Hematopoietic multipotent progenitor cell (in vitro differentiated cells): ENCODE data around the gene HCFC1R1. TPM values are rescaled to one million over a fixed set of nuclear protein-coding genes. Genes with fewer than 3 reads are reported as not detected.

Experiments used
- DNase-seq, 3 donors: peaks; one replicate each; pipeline ENCODE4 v3.0.0-alpha.2; 2011 to 2015; ENCODE audit warnings: low read depth in 2 of 3, low spot score in 2 of 3
- total RNA-seq: library from RNA; depleted of rRNA; stranded (reverse); fragments of >200 nt; gene quantifications from one replicate; pipeline ENCODE4 v1.2.3, GENCODE V29; 2012

HCFC1R1 gene
- total RNA-seq, 1 donor, result 17.8 TPM

DNA sequence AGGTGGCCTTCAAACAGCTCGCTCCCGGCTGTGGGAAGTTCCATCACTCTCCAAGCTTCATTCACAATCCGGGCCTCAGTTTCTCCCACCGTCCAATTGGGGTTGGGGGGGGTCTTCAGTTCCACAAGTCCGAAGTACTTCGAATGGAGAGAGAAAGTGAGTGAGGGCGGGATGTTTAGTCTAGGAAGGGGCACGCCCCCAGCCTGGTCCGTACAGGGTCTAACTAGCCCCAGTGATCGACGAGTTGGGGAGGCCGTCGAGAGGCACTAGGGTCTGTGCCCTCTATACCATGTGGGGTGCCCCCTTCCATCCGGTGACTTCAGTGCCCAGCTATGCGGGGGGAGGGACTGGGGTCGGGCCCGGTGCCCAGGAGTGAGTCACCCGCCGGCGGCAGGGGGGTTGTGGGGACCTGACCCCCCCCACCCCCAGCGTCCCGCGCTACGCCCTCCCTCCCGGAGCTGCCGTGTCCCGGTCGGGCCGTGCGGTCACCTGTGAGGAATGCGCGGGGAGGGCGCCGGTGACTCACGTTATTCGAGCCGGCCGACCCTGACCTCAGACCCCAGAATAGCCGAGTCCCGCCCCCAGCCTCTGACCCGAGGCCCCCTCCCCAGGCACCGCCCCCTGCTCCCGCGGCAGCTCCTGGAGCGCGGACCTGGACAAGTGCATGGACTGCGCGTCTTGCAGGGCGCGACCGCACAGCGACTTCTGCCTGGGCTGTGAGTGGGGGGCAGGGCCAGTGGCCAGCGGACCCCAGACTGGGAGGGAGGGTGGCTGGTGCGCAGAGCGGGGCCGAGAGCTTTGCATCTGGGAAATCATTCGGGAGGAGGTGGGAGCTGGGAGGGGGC, 2.9 kb downstream of the HCFC1R1 start:
- DNase-seq, result peak; percentile 30 to 82 (median 56)

DNA sequence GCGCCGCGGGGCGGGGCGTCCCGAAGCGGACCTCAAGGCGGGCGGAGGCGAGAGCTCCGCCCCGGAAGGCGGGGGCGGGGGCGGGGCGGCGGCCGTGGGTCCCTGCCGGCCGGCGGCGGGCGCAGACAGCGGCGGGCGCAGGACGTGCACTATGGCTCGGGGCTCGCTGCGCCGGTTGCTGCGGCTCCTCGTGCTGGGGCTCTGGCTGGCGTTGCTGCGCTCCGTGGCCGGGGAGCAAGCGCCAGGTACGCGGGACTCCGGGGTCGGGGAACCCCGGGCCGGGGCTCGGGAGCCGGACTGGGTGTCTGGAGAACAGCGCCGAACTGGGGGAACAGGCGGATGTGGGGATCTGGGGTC, 3.5 kb downstream of the HCFC1R1 start, which contains the start of gene TNFRSF12A:
TSS of gene TNFRSF12A (plus strand) at position 122 of the 357 bp plus-strand sequence. CDS start at position 152, 30 bp downstream.
- DNase-seq, result peak; percentile 52 to 74 (median 74)

DNA sequence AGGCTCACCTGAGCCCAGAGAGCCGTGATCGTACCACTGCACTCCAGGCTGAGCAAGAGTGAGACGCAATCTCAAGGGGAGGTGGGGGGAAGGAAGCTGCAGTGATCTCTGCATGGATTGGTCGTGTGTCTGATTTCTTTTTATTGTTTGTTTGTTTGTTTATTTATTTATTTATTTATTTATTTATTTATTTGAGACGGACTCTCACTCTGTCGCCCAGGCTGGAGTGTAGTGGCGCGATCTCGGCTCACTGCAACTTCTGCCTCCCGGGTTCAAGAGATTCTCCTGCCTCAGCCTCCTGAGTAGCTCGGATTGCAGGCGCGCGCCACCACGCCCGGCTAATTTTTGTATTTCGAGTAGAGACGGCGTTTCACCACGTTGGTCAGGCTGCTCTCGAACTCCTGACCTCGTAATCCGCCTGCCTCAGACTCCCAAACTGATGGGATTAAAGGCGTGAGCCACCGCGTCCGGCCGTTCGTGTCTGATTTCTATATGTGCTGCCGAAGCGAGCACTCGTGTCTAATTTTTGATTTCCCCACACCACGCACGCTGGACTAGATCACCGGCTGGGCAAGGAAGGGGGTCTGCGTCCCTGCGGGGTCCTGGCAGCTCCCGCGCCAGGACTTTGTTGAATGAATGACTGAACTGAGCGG, 4.0 kb downstream of the HCFC1R1 start:
- no peak for DNase-seq

DNA sequence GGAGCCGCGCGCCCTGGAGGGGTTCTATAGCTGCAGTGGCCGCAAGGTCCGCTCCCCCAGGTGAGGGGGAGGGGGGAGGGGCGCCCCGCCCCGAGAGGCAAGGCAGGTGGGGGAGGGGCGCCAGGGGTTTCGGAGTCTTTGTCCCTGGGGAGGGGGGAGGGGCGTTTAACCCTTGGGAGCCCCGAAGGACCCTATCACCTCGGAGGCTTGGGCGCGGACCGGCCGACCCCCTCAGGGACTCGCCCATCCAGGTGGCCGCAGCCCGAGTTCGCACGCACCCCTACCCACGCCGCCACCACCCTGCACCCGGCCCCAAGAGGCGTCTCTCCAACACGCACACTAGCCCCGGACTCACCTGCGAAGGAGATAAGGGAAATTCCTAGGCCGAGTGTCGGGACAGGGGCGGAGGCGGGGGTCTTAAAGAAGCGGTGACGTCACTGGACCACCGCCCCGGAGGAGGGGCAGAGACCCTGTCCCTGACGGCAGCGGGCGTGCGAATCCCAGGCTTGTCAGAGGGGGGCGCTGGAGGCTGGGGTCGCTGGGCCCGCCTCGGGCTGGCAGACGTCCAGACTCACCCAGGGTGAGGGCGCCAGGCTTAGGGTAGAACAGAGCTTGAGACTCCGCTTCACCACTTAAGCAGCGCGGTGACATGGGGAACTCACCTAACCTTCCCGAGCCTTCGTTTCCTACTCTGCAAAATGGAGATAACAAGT, 5.8 kb downstream of the HCFC1R1 start, which contains the start of gene CLDN6:
TSS of gene CLDN6 (minus strand) at position 390 of the 713 bp plus-strand sequence. CDS start 2,162 bp downstream, outside the sequence.
- DNase-seq, result peak in 2 of 3 donors; percentile 71 to 72

DNA sequence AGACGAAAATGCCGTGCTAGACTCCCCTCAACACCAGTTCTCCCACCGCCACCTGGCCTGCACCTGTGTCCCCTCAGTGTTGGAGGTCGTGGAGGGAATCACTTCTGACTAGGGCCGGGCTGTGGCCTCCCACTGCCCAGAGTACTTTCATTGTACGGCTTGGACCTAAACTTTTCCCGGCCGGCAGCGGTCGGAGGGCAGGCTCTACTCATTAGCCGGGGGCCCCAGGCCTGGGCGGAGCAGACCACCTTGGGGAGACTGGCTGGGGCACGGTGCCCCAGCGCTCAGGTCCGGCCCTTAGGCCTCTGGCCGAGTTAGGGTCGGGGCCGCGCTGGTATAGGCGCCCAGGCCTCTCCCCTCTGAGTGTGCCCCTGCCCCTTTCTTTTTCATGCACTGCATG, 6.4 kb downstream of the HCFC1R1 start:
- DNase-seq, result no peak

DNA sequence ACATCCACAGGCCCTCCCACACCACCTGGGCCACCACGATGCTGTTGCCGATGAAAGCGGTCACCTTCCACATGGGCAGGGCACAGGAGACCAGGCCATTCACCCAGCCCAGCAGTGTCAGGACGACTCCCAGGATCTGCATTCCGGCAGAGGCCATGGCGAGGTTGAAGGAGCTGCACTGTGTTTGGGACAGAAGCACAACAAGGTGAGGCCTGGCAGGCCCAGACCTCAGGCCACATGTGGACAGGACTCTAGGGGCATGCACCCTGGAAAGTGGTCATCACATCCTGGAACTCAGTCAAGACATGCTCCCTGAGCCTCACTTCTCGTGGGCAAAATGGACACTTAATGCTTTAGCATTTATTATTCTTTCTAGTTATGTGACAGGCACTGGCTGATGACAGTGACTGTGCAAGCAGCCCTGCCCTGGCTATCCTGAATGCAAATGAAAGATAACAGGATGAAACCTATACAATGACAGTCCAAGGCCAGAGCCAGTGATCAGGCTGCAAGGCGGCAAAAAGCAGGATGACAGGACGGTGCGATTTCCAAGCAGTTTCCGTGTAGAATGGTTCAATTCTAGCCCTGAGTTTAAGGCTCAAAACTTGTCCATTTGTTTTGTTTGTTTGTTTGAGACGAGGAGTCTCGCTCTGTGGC, 7.7 kb downstream of the HCFC1R1 start:
- DNase-seq, result no peak

DNA sequence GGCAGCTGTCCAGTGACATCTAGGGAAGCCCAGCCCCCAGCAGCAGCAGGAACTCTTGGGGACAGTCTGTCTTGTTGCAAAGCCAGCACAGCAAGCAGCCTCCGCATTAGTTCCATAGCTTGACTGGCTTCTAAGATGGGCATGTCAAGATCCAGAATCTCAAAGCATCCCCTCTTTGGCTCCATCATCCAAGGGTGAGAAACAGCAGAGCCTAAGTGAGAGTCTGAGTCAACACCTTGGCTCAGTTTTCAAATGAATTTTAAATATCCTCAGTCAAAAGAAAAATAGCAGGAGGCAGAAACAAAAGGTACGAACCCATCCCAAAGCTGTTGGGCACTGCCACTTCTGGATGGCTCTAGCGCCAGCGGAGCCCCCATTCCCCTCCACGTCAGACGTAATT, 8.8 kb downstream of the HCFC1R1 start:
- DNase-seq, result no peak

DNA sequence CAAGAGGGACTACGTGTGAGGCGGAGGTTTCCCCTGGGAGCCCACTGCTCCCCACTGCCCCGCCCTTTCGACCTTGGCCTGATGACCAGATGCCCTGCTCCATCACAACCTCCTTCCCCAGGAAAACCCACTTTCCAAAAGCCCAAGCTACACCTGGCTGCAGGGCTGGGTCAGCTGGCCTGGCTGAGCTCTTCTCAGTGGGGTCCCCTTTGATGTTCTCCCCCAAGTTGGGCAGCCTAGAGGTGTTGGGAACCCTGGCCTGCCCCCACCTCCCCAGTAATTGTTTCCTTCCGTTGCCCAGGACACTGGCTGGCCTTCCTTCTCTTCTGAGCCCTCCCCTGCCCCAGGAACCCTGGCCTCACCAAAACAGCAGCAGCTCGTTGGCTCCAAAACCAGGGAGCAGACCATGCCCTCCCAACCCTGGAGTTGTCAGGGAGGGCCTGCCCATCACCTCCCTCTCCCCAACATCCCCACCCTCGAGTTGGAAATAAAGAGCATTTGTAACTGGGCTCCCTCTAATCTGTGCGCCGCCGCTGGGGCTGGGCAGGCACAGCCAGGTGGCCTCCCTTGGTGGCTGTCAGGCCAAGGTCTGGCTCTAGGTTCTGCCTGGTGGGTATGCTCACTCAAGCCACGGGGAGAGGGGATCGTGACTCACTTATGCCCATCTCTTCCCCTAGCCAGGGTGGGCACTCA, 9.6 kb downstream of the HCFC1R1 start:
- DNase-seq, result no peak

DNA sequence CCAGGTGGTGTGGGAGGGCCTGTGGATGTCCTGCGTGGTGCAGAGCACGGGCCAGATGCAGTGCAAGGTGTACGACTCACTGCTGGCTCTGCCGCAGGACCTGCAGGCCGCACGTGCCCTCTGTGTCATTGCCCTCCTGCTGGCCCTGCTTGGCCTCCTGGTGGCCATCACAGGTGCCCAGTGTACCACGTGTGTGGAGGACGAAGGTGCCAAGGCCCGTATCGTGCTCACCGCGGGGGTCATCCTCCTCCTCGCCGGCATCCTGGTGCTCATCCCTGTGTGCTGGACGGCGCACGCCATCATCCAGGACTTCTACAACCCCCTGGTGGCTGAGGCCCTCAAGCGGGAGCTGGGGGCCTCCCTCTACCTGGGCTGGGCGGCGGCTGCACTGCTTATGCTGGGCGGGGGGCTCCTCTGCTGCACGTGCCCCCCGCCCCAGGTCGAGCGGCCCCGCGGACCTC, 10.2 kb downstream of the HCFC1R1 start:
- DNase-seq, result no peak

DNA sequence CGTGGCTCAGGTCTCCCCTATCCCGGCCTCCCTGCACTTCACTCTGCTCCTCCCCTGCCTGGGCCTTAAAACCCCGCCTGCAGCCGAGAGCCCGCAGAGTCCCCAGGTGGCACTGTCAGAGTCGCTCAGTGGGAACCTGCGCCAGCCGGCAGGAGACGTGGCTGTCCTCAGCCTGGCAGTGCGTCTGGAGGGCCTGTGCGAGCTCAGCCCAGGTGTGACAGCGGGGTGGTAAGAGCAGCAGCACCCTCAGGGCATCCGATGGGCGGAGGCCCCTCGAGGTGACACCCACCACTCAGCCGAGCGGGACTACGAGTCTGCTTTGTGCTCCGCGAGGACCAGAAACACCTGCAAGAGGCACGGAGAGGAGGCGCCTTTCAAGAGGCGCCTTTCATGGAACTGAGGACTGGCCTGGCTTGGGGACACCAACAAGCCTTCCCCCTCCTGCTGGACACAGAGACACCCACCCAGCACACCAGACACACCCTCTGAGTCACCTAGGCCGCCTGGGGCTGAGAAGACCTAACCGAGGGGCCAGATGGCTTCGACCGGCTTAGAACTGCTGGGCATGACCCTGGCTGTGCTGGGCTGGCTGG, 10.8 kb downstream of the HCFC1R1 start, which contains the start of gene CLDN9:
TSS of gene CLDN9 (plus strand) at position 96 of the 593 bp plus-strand sequence. CDS start at position 536, 440 bp downstream.
- no peak for DNase-seq

DNA sequence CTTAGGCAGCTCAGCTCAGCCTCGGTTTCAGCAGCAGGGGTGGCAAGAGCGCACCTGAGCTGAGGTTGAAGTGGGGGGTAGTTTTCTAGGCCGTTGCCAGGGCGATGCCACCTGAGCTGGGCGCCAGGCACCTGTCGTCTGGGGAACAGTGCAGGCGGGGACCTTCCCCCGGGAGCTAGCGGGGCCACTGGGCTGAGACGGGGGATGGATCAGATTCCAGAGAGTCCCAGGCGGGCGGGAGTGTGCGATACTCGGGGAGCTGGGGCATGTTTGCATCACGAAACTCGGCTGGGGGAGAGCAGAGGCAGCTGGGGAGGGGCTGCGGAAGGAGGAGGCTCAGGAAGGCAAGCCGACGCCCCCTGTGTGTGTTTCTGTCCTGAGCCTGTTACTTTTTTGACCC, 11.5 kb downstream of the HCFC1R1 start:
- DNase-seq, result no peak

DNA sequence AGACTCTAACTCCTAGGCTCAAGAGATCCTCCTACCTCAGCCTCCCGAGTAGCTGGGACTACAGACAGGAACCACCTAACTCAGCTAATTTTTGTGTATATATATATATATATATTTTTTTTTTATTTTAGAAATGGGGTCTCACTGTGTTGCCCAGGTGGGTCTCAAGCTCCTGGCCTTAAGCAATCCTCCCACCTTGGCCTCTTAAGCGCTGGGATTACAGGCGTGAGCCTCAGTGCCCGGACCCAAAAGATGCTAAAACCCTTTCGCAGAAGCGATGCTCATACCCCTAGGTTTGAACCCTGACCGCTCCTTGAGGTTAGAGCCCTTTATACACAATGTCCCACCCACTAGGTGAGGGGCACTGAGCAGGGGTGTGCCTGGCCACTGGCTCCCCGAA, 13.2 kb downstream of the HCFC1R1 start:
- no peak for DNase-seq

DNA sequence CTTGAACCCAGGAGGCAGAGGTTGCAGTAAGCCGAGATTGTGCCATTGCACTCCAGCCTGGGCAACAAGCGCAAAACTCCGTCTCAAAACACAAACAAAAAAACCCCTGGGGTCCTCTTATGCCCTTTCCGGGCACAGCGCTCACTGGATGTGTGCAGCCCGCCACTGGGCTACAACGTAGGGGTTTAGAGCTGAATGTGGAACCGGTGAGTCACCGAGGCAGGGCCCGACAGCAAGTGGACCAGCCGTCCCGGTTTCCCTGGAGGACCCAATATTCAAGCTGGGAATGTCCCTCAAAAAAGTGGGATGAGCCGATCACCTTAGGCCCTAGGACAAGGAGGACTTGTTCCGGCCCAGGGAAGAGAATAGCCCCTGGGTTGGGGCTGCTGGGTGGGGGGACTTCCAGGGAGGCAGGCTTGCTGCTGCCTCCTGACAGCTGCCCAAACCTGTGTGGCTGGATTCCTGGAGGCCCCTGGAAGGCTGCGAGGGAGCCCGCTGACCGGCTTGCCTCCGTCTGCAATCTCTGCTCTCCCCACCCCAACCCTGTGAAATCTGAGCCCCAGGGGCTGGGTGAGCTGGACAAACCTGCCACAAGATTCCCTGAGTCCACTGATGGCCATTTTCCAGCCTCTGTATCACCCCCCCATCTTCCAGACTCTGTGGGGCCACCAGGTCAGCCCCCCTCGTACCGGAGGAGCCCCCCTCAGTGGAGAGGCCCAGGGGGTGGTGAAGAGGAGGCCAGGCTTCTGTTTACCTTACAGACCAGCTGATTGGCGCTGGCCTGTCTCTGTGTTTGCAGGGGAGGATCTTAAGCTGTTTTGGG, 14.0 kb downstream of the HCFC1R1 start:
- no peak for DNase-seq

DNA sequence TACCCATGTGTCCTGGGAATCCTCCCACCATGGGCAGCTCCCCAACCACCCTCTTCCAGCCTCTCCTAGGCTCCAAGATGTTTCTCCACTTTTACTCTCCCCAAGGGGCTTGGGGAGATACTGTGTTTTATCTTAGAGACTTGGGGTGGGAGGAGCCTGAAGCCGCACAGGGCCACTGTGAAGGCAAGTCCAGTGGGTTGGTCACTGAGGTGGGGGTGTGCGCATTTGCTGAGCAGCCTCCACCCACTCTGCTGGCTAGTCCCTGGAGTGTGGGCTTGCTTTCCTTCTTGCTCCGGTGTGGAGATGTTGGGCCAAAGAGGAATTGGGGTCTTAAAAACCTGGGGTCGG, 15.1 kb downstream of the HCFC1R1 start:
- no peak for DNase-seq

DNA sequence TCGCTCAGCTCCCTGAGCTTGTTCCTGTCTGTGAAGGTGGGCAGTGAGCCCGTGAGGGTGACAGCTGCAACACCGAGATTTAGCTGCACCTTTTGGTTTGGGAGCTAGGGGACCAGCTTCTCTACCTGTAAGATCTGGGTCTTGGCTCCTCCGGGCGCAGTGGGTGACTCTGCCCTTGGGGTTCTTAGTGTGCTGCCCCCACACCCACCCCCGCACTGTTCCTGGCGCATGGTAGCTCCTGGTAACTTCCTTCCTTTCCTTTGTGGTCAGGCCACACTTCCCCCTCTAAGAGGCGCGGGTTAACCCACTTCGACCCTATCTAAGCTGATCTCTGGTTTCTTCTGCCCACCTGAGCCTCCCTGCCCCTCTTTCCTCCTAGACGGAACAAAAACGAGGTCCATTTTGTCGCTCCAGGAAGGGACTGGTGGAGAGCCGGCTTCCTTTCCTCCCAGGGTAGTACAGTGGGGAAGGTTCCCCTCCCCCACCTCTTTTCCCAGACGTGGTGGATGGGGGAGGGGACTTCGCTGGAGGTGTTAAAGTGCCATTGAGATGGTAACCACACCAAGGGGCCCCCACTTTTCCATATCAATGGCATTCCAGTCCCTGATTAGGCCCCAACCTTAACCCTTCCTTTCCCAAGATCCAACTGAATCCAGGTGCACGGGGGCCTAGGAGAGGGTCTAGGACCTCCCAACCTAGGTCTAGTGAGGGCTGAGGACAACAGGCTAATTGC, 15.6 kb downstream of the HCFC1R1 start:
- DNase-seq, result peak in 2 of 3 donors; percentile 57 to 64

DNA sequence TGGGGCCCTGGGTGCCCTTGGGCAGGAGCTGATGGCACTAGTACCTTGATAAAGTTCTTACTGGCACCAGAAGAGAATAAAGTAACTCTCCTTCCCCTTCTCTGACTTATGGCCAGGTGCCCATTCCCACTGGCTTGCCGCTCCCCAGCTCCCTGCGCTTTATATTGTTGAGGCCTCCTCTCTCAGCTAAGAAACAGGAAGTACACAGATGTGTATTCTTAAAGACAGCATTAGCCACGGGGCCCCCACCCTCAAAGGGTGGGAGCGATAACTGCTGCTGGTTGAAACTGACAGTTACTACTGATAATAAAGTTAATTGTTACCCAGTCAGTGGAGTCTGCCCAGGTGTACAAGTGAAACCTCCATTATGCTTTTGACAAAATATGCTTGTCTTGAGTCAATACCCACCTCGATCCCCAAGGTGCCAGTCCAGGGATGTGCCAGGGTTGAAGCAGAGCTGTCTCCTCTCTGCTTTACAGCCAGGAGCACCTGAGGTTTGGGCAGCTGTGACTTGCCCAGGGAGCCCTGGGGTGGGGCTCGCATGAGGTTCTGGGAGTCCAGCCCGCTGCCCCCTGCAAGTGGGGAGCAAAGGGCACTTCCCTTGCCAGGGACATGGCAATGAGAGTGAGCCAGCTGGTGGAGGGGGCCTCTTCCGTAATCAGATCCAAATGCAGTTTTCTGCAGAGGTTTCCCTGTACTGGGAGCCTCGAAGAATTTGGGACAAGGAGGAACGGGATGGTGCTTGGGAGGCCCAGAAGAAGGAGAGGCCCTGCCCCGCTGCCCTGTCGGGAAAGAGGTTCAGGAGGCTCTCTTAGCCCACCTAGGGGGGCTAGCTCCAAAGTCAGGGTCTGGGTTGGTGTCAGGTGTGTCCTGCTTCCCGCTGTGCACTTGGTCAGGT, 16.4 kb downstream of the HCFC1R1 start:
- DNase-seq, result peak in 1 of 3 donors; percentile 47

DNA sequence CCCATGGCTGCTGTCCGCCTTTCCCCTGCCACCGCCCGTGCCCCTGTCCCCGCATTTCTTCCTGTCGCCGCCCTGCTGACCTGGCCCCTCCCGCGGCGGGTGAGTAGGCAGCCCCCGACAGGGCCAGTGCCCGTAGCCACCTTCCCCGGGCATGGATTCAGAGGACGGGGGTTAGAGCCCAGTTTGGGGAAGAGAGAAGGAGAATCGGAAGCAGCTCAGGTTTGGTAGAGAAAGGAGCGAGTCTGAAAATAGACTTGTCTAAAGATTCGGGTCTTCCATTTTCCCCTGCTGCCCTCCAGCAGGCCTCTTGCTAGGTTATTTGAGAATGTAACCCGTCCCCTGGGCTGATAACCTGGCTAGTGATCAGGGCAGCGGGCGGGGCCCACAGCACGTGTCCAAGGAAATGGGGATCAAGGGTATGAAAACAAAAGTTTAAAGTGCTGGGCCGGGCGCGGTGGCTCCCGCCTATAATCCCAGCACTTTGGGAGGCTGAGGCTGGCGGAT, 18.9 kb downstream of the HCFC1R1 start:
- DNase-seq, result peak in 1 of 3 donors; percentile 27
